ENCODE results near the gene USP49. TPM values are rescaled to one million over a fixed set of nuclear protein-coding genes. Genes with fewer than 3 reads are reported as not detected.

USP49 gene
- total and polyA plus RNA-seq, 2 of the 13 experiments (the other 11 are each of a cell fraction or from before 2014, with no cell fraction given) = 2.9 to 4.3 TPM

DNA sequence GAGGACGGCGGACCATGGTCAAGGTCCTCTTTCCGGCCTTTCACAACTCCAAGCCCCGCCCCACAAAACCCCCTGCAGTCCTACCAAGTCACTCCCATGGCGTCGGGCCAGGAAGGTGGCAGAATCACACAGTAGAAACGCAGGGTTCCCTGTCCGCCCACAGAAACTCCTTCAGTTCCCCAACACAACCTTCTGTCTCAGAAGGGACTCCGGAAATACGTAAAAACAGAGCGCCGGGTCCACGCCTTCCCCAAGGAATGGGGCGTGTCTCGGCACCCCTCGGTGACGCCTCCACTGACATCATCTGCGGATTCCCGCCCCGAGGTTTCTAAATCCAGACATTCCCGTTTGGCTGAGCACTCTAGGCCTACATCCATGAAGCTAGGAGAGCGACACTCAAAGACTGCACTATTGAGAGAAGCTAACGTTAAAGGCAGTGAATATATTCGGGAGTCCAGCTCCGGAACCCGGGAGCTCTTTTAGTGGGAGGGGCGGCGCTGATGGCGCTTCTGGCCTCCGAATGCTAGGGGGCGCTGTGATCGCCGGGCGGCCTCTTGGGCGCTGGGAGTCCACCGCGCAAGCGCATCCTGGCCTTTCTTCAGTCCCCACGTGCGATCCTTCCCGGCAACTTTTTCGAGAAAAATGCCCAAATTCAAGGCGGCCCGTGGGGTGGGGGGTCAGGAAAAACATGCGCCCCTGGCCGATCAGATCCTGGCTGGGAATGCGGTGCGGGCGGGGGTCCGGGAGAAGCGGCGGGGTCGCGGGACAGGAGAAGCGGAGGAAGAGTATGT is 25.9 kb upstream of the USP49 start, which contains the start of the genes BYSL and MED20 (continued):
- TF ChIP-seq, protein P1, sequence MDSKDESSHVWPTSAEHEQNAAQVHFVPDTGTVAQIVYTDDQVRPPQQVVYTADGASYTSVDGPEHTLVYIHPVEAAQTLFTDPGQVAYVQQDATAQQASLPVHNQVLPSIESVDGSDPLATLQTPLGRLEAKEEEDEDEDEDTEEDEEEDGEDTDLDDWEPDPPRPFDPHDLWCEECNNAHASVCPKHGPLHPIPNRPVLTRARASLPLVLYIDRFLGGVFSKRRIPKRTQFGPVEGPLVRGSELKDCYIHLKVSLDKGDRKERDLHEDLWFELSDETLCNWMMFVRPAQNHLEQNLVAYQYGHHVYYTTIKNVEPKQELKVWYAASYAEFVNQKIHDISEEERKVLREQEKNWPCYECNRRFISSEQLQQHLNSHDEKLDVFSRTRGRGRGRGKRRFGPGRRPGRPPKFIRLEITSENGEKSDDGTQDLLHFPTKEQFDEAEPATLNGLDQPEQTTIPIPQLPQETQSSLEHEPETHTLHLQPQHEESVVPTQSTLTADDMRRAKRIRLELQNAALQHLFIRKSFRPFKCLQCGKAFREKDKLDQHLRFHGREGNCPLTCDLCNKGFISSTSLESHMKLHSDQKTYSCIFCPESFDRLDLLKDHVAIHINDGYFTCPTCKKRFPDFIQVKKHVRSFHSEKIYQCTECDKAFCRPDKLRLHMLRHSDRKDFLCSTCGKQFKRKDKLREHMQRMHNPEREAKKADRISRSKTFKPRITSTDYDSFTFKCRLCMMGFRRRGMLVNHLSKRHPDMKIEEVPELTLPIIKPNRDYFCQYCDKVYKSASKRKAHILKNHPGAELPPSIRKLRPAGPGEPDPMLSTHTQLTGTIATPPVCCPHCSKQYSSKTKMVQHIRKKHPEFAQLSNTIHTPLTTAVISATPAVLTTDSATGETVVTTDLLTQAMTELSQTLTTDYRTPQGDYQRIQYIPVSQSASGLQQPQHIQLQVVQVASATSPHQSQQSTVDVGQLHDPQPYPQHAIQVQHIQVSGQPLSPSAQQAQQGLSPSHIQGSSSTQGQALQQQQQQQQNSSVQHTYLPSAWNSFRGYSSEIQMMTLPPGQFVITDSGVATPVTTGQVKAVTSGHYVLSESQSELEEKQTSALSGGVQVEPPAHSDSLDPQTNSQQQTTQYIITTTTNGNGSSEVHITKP (CRISPR knock-in tag; IDR thresholded peaks at IDR 0.05; ENCODE audit: low read depth) = no peak; the same call in 1 of the 2 replicates
- TF ChIP-seq, protein P2, sequence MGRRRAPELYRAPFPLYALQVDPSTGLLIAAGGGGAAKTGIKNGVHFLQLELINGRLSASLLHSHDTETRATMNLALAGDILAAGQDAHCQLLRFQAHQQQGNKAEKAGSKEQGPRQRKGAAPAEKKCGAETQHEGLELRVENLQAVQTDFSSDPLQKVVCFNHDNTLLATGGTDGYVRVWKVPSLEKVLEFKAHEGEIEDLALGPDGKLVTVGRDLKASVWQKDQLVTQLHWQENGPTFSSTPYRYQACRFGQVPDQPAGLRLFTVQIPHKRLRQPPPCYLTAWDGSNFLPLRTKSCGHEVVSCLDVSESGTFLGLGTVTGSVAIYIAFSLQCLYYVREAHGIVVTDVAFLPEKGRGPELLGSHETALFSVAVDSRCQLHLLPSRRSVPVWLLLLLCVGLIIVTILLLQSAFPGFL (CRISPR knock-in tag; IDR thresholded peaks at IDR 0.05) = no peak; the same call in 1 of the 2 replicates
- peak; percentile 72; the same call in 1 of the 2 replicates for TF ChIP-seq ZNF30 (CRISPR knock-in tag; IDR thresholded peaks at IDR 0.05)
- TF ChIP-seq, protein P3, sequence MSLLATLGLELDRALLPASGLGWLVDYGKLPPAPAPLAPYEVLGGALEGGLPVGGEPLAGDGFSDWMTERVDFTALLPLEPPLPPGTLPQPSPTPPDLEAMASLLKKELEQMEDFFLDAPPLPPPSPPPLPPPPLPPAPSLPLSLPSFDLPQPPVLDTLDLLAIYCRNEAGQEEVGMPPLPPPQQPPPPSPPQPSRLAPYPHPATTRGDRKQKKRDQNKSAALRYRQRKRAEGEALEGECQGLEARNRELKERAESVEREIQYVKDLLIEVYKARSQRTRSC (CRISPR knock-in tag; IDR thresholded peaks at IDR 0.05; ENCODE audit: low read depth) = peak; percentile 68; the same call in 1 of the 2 replicates
- peak; percentile 16; the same call in 1 of the 2 replicates for TF ChIP-seq ZNF3 (CRISPR knock-in tag; IDR thresholded peaks at IDR 0.05)
- TF ChIP-seq RBM39 (IDR thresholded peaks at IDR 0.05; ENCODE audit: low read depth, low read length, poor library complexity, severe bottlenecking) = peak; percentile 74
- no peak for TF ChIP-seq ZNF460 (CRISPR knock-in tag; IDR thresholded peaks at IDR 0.05; ENCODE audit: borderline replicate concordance)
- TF ChIP-seq CHCHD3 (CRISPR knock-in tag; IDR thresholded peaks at IDR 0.05) = no peak; the same call in 1 of the 2 replicates
- TF ChIP-seq, protein P4, sequence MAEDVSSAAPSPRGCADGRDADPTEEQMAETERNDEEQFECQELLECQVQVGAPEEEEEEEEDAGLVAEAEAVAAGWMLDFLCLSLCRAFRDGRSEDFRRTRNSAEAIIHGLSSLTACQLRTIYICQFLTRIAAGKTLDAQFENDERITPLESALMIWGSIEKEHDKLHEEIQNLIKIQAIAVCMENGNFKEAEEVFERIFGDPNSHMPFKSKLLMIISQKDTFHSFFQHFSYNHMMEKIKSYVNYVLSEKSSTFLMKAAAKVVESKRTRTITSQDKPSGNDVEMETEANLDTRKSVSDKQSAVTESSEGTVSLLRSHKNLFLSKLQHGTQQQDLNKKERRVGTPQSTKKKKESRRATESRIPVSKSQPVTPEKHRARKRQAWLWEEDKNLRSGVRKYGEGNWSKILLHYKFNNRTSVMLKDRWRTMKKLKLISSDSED (CRISPR knock-in tag; IDR thresholded peaks at IDR 0.05) = no peak
- TF ChIP-seq, protein P5, sequence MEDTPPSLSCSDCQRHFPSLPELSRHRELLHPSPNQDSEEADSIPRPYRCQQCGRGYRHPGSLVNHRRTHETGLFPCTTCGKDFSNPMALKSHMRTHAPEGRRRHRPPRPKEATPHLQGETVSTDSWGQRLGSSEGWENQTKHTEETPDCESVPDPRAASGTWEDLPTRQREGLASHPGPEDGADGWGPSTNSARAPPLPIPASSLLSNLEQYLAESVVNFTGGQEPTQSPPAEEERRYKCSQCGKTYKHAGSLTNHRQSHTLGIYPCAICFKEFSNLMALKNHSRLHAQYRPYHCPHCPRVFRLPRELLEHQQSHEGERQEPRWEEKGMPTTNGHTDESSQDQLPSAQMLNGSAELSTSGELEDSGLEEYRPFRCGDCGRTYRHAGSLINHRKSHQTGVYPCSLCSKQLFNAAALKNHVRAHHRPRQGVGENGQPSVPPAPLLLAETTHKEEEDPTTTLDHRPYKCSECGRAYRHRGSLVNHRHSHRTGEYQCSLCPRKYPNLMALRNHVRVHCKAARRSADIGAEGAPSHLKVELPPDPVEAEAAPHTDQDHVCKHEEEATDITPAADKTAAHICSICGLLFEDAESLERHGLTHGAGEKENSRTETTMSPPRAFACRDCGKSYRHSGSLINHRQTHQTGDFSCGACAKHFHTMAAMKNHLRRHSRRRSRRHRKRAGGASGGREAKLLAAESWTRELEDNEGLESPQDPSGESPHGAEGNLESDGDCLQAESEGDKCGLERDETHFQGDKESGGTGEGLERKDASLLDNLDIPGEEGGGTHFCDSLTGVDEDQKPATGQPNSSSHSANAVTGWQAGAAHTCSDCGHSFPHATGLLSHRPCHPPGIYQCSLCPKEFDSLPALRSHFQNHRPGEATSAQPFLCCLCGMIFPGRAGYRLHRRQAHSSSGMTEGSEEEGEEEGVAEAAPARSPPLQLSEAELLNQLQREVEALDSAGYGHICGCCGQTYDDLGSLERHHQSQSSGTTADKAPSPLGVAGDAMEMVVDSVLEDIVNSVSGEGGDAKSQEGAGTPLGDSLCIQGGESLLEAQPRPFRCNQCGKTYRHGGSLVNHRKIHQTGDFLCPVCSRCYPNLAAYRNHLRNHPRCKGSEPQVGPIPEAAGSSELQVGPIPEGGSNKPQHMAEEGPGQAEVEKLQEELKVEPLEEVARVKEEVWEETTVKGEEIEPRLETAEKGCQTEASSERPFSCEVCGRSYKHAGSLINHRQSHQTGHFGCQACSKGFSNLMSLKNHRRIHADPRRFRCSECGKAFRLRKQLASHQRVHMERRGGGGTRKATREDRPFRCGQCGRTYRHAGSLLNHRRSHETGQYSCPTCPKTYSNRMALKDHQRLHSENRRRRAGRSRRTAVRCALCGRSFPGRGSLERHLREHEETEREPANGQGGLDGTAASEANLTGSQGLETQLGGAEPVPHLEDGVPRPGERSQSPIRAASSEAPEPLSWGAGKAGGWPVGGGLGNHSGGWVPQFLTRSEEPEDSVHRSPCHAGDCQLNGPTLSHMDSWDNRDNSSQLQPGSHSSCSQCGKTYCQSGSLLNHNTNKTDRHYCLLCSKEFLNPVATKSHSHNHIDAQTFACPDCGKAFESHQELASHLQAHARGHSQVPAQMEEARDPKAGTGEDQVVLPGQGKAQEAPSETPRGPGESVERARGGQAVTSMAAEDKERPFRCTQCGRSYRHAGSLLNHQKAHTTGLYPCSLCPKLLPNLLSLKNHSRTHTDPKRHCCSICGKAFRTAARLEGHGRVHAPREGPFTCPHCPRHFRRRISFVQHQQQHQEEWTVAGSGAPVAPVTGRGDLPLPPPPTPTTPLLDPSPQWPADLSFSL (CRISPR knock-in tag; IDR thresholded peaks at IDR 0.05) = no peak
- TF ChIP-seq SAFB2 (CRISPR knock-in tag; IDR thresholded peaks at IDR 0.05; ENCODE audit: borderline replicate concordance, low read depth) = peak; percentile 32; the same call in 1 of the 2 replicates
- peak; percentile 43; the same call in 1 of the 2 replicates for TF ChIP-seq HNRNPL (IDR thresholded peaks at IDR 0.05; ENCODE audit: low read depth, low read length)
- peak; percentile 78; the same call in 1 of the 2 replicates for TF ChIP-seq ZSCAN29 (CRISPR knock-in tag; conservative IDR thresholded peaks at IDR 0.05)
- TF ChIP-seq ZNF841 (CRISPR knock-in tag; IDR thresholded peaks at IDR 0.05; ENCODE audit: borderline replicate concordance) = no peak
